NT2/D1 (cell line): ENCODE results near the gene MAN2A1.

Experiments
- YY1 ChIP-seq: IDR thresholded peaks from 2 replicates; pipeline ENCODE4 v1.6.1; 2011; ENCODE audit not compliant: insufficient read length, insufficient read depth
- ZNF274 ChIP-seq: IDR thresholded peaks from 2 replicates; pipeline ENCODE4 v1.6.1; 2011; ENCODE audit warnings: mild to moderate bottlenecking, low read depth, low read length

GRCh38 chr5:109753279-109753678, 63.6 kb downstream of the MAN2A1 start:
- TF ChIP-seq YY1 (no peak), ZNF274 (no peak)
